HG03565 (cell line): ENCODE data around the gene PLLP.
"Not testable (repeated sequence)": the region's sequence is repeated elsewhere in the genome, so short reads cannot be mapped to it uniquely, and the experiment has no call there.

Experiments used
- ATAC-seq: cut with Tn5 transposase; IDR thresholded peaks from one replicate; pipeline ENCODE4 v1.9.1; 2021; ENCODE audit warnings: mild to moderate bottlenecking, moderate library complexity; ENCODE audit not compliant: unreplicated experiment

PLLP gene

GRCh38 chr16:57275946-57276345 lies 8.5 kb downstream of the PLLP start:
- ATAC-seq: not testable (repeated sequence)

- no peak for ATAC-seq
These were observed 10.6 kb downstream of the PLLP start for GRCh38 chr16:57273826-57274225.

- no peak for ATAC-seq
These were observed 11.1 kb downstream of the PLLP start for GRCh38 chr16:57273359-57273758.

- no peak for ATAC-seq
These were observed 12.5 kb downstream of the PLLP start for GRCh38 chr16:57271867-57272495.

- no peak for ATAC-seq
These were observed 13.5 kb downstream of the PLLP start for GRCh38 chr16:57271063-57271345.

- no peak for ATAC-seq
These were observed 14.0 kb downstream of the PLLP start for GRCh38 chr16:57270221-57271062.

- ATAC-seq: no peak
These were observed 15.4 kb downstream of the PLLP start for GRCh38 chr16:57268804-57269800.

- not testable (repeated sequence) for ATAC-seq
These were observed 17.1 kb downstream of the PLLP start for GRCh38 chr16:57267343-57267742.

- ATAC-seq: no peak
These were observed 17.8 kb downstream of the PLLP start for GRCh38 chr16:57266531-57267260.

- ATAC-seq: no peak
These were observed 18.5 kb downstream of the PLLP start for GRCh38 chr16:57265850-57266530.

- ATAC-seq: no peak
These were observed 19.5 kb downstream of the PLLP start for GRCh38 chr16:57264950-57265371.

GRCh38 chr16:57264381-57264780 lies 20.1 kb downstream of the PLLP start:
- ATAC-seq: no peak

GRCh38 chr16:57263541-57264351 lies 20.7 kb downstream of the PLLP start:
- ATAC-seq: no peak

GRCh38 chr16:57262841-57263540 lies 21.5 kb downstream of the PLLP start:
- no peak for ATAC-seq

- ATAC-seq: no peak
These were observed 22.7 kb downstream of the PLLP start for GRCh38 chr16:57261806-57262205.

- no peak for ATAC-seq
These were observed 24.1 kb downstream of the PLLP start for GRCh38 chr16:57260294-57260929.

GRCh38 chr16:57258910-57259475 lies 25.5 kb downstream of the PLLP start:
- no peak for ATAC-seq
